GM21367 (cell line): ENCODE measurements around the gene SLAMF6.
A peak's percentile ranks its signal among the peaks of the same experiment; 100 is the strongest.
"Not testable (repeated sequence)": the region's sequence is repeated elsewhere in the genome, so short reads cannot be mapped to it uniquely, and the experiment has no call there.

Experiments used
- ATAC-seq: cut with Tn5 transposase; IDR thresholded peaks from one replicate; pipeline ENCODE4 v1.9.1; 2021; ENCODE audit not compliant: unreplicated experiment

Gene SLAMF6

GRCh38 chr1:160544647-160545046 lies 21.6 kb upstream of the SLAMF6 start:
- ATAC-seq: no peak

- ATAC-seq: no peak
Measured at GRCh38 chr1:160542303-160542945, 19.4 kb upstream of the SLAMF6 start.

DNA sequence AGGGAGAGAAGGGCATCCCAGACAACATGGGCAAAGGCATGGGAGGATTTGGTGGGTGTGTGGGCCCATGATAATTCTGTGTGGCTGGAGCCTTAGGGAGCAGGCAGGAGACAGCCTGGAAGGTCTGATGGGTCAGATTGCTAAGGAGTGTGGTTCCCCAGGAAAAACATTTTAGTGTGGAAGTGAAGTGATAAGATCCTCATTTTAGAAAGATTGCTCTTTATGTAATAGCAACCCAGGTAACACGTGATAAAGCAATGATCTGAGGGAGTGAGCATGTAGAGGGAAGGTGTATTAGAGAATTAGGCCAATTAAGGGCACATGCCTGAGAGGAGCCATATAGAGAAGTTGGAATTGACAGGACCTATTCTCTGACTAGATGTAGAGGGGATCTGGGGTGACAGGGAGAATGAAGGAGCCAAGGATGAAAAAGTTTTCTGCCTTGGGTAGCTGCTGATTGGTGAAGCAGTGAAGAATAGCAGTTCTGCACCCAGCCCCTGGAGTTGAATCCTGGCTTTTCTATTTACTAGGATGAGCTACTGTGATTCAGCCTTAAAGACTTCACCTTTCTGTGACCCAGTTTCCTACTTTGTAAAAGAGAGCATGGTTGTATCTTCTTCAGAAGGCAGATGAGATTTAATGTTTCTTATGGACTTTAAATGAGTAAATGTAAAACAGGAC lies 18.7 kb upstream of the SLAMF6 start:
- ATAC-seq: no peak

GRCh38 chr1:160540859-160541233 lies 17.8 kb upstream of the SLAMF6 start:
- ATAC-seq: no peak

- ATAC-seq: peak; percentile 89
Measured at GRCh38 chr1:160539990-160540858, 17.2 kb upstream of the SLAMF6 start.

- no peak for ATAC-seq
Measured at GRCh38 chr1:160539684-160539989, 16.6 kb upstream of the SLAMF6 start.

DNA sequence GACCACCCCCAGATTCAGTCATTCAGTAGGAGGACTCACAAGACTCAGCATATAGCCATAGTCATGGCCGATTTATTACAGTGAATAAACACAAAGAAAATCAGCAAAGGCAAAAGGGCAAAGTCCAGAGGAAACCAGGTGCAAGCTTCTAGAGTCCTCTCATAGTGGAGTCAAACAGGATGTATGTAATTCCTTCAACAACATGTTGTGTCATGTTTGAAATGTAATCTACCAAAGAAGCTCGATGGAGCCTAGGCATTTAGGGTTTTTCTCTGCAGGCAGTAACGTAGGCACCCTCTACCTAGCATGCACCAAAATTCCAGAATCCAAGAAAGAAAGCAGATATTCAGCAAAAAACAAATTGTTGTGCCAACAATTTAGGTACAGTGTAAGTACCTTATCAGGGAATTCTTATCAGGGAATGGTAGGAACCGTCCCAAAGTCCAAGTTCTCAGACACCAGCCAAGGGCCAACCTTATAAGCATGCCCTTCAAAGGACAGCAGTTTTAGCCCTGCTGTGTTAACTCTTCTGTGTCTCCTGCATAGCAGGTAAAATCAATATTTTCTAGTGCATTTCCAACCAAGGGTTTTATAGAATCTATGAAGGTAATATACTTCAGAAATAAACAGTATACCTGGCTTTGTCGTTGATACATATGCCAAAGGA lies 16.1 kb upstream of the SLAMF6 start:
- no peak for ATAC-seq

DNA sequence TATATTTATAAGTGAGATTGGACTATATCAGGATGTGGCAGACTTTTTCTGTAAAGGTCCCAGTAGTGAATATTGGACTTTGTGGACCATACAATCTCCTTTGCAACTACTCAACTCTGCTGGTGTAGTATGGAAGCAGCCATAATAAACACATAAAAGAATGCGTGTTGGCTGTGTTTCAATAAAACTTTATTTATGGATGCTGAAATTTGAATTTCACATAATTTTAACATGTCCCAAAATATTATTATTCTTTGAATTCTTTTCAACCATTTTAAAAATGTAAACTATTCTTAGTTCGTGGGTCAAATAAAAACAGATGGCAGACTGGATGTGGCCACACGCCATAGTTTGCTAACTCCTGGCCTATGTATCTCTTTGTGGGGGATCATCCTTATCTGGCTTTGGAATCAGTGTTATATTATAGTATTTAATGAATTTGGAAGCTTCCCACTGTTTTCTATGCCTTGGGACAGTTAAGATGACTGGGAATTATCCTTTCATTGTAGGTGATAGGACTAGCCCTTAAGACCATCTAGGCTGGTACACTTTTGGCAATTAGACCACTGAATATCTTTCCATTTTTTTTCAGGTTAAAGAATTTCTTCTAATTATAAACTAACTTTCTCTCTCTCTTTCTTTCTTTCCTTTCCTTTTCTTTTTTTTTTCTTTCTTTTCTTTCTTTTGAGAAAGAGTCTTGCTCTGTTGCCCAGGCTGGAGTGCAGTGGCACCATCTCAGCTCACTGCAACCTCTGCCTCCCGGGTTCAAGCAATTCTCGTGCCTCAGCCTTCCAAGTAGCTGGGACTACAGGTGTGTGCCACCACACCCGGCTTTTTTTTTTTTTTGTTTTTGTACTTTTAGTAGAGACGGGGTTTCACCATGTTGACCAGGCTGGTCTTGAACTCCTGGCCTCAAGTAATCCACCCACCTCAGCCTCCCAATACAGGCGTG lies 14.9 kb upstream of the SLAMF6 start:
- ATAC-seq: no peak

DNA sequence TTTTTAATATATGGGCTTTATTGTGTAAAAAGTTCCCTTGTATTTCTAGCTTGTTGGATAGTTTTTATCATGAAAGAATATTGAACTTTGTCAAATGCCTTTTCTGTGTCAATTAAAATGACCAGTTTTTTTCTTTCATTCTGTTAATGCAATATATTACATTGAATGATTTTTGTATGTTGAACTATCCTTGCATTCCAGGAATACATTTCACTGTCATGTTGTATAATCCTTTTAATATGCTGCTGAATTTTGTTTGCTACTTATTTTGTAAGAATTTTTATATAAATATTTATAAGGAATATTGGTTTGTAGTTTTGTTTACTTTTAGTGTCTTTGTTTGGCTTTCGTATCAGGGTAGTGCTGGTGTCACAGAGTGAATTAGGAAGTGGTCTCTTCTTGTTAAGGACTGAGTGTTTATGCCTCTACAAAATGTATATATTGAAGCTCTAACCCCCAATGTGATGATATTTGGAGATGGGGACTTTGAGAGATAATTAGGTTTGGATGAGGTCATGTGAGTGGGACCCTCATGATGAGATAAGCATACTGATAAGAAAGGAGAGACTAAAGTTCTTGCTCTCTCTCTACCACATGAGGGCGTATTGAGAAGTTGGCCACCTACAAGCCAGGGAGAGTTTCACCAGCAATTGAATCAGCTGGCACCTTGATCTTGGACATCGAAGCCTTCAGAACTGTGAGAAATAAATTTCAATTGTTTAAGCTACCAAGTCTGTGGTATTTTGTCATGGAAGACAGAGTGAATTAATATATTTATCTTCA lies 12.0 kb upstream of the SLAMF6 start:
- ATAC-seq: no peak

DNA sequence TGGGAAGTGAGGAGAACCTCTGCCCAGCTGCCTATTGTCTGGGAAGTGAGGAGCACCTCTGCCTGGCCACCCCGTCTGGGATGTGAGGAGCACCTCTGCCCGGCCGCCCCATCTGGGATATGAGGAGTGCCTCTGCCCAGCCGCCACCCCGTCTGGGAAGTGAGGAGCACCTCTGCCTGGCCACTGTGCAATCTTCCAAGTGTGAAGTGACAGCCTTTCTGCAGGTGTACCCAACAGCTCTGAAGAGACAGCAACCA lies 9.4 kb upstream of the SLAMF6 start:
- not testable (repeated sequence) for ATAC-seq

- not testable (repeated sequence) for ATAC-seq
Measured at GRCh38 chr1:160531809-160532556, 8.9 kb upstream of the SLAMF6 start.

- not testable (repeated sequence) for ATAC-seq
Measured at GRCh38 chr1:160529401-160529952, 6.4 kb upstream of the SLAMF6 start.

DNA sequence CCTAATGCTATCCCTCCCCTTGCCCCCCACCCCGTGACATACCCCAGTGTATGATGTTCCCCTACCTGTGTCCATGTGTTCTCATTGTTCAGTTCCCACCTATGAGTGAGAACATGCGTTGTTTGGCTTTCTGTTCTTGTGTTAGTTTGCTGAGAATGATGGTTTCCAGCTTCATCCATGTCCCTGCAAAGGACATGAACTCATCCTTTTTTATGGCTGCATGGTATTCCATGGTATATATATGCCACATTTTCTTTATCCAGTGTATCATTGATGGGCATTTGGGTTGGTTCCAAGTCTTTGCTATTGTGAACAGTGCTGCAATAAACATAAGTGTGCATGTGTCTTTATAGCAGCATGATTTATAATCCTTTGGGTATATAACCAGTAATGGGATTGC lies 734 bp upstream of the SLAMF6 start:
- ATAC-seq: not testable (repeated sequence)

- ATAC-seq: no peak
Measured at GRCh38 chr1:160522136-160522535, 919 bp downstream of the SLAMF6 start.

- no peak for ATAC-seq
Measured at GRCh38 chr1:160521554-160521953, 1.5 kb downstream of the SLAMF6 start.

- no peak for ATAC-seq
Measured at GRCh38 chr1:160520999-160521398, 2.1 kb downstream of the SLAMF6 start.

DNA sequence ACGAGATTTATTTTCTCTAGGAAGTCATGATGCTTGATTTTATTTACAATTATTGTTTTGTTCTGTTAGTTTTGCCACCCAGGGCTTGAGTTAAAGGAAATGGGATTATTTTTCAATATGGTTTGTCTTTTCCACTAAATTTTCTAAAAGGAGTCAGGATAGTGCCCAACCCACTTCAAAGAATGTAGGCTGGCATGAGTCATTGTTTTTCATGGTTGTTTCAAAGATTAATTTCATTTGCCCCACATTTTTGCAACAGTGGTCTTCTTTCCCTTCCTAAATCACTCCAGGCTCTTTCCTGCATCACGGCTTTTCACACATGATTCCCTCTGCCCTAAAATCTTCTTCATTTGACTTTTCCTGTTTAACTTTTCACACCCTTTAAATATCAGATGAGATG lies 2.5 kb downstream of the SLAMF6 start:
- no peak for ATAC-seq

DNA sequence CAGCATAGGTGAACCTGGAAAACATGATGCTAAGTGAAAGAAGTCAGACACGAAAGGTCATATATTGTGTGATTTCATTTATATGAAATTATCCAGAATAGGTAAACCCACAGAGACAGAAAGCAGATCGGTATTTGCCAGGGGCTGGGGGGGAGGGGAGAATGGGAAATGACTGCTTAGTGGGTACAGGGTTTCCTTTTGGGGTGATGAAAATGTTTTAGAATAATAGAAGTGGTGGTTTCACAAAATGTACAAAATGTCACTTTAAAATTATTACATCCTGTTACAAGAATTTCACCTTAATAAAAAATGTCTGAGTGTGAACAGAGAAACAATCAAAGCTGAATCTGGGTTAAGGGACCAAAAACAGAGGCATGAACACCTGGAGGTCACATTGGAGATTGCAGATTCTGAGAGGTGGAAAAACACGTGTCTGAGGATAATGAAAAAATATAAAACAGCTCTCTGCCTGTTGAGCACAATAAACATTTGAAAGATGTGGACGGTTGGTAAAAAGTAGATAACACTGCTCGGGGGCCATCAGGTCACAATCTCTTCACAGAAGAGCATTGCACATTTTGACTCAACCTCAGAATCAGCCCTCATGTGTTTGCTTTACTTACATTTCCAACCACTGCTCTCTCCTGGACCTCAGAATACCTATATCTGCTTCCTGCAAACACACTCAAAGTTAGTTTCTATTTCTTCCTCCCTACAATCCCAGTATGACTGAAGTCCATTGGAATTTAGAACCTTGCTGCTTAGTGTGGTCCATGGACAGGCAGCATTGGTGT lies 3.2 kb downstream of the SLAMF6 start:
- ATAC-seq: no peak
